Activated T-cell treated with anti-CD3 and anti-CD28 coated beads, Interleukin-2, amount 50 U/mL, for 48 hours (primary cell): ENCODE data around the gene OXSR1.

Experiments used
- DNase-seq, 2 experiments: peaks; one replicate each; pipeline ENCODE4 v3.0.0-alpha.2; 2020

OXSR1 gene

GRCh38 chr3:38164952-38165721 lies at the start of gene OXSR1:
TSS of gene OXSR1 (plus strand) at chr3:38165537. CDS start at chr3:38165877, 340 bp downstream.
- peak; percentile 97 to 98 for DNase-seq

DNA sequence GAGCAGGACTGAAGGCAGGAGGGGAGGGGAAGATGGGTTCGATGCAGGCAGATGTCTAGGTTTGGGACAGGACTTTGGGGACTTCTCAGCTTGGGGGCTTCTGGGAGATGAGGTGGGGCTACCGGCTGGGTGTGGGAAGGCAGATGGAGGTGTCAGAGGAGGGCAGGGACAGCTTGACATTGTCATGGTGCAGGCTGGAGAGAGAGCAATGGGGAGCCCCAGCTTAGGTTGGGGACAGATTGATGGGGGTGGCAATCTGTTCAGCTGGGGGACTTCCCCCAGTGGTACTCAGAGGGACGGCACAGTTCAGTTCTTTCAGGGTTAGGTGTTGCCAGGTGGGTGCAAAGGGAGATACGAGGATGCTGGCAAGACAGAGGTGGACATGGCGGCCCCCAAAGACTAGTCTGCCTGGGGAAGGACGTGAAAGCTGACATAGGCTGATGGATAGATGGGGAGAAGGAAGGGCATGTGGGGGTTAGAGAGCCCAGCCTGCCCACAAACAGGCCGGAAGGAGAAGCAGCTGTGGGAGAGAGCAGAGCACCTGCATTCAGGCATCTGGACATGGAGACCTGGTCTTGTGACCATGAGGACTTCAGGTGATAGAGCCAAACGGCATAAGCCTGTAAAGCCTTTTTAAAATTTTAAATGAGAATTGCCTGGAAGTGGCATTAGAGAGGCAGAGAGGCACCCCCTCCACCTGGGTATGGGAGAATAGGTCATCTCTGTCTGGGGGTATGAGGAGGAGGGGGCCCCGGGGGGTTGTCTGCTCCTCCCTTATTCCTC lies 49.5 kb upstream of the OXSR1 start:
- no peak for DNase-seq

DNA sequence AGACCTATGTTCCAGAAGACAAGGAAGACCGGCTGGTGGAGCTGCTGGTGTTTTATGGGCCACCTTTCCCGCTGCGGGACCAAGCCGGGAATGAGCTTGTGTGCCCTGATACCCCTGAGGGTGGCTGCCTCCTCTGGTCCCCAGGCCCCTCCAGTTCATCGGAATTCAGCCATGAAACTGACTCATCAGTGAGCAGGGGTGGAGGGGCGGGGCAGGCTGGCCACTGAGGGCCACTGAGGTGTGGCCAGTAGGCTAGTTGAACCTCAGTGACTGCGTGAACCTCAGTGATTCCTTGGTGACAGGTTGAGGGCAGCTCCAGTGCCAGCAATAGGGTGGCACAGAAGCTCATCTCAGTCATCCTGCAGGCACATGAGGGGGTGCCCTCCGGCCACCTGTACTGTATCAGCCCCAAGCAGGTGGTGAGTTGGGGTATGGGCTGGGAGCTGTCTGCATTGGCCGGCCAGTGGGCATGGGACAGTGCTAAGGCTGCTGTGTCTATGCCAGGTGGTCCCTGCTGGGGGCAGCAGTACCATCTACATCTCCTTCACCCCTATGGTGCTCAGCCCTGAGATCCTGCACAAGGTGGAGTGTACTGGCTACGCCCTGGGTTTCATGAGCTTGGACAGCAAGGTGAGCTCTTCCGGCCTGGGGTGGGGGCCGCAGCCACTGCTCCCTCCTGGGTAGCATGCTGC lies 48.7 kb upstream of the OXSR1 start:
- no peak for DNase-seq

DNA sequence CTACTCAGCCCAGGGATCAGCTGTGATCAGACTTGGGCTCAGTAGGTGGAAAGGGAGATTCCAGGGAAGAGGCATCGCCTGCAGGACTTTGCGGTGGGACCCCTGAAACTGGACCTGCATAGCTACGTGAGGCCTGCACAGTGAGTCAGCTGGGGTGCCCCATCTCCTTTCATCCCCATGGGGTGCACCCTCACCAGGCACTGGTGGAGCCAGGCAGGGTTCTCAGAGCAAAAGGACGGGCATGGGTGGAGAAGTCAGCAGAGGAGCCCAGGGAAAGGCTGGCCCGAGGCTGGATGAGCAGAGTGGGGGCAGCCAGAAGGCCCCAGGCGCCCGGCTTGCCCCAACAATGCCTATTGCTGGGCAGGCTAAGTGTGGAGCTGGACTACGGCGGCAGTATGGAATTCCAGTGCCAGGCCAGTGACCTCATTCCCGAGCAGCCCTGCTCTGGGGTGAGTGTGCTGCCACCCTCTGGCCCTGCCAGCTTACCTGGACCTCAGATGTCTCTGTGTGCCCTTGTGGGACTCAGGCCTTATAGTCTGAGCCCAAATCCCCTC lies 48.1 kb upstream of the OXSR1 start:
- no peak for DNase-seq

- peak; percentile 77 to 80 for DNase-seq
Measured at GRCh38 chr3:38117748-38118420, 47.5 kb upstream of the OXSR1 start.

DNA sequence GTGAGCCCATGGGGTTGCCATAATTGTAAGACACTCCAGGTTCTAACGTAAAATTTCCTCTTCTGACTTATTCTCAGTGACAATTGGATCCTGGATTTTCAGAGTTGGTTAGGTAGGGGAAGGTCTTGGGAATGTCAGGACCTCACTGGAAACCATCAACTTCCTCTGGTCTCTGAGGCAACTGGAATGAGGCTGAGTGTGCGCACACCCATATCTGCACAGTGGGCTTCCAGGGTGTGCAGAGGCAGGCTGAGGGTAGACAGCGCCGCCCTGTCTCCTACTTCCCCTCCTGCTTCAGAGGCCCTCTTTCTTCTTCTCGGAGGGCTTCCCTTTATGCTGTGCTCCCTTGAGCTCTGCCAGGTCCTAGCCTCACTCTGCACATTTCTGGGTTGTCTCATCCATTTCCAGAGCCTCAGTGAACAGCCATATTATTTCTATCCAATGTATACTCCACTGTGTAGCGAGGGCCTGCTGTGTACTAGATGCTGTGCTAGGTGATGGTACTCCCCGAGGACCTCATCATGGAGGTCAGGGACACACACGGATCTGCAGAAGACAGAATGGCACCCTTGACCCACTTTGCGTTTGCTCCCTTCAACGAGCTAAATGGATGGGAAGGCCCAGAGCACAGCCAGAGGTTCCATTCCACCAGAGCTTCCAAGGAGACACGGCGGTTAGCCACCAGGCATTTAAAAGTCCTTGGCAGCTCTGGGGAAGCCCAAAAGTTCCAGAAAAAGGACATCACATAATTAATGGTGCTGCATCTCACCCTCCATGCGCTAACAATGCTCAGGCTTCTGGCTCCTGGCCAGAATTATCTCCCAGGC lies 46.7 kb upstream of the OXSR1 start:
- no peak for DNase-seq

DNA sequence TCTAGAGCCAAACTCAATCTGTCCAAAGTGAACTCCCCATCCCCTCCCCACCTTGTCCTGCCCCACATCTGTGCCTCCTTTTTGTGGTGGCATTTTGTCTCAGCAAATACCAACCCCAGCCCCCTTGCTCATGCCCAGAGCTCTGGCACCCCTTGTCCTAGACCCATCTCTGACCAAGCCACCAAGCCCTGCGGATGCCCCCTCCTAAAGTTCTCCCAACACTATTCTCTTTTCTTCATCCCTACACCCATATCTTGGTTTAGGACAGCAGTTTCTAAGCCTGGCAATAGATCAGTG lies 46.1 kb upstream of the OXSR1 start:
- no peak for DNase-seq

- DNase-seq: no peak
Measured at GRCh38 chr3:38119821-38120692, 45.3 kb upstream of the OXSR1 start.

- DNase-seq: peak in 1 of 2 experiments; percentile 7
Measured at GRCh38 chr3:38120693-38121450, 44.5 kb upstream of the OXSR1 start.

GRCh38 chr3:38121451-38121831 lies 43.9 kb upstream of the OXSR1 start:
- DNase-seq: no peak

GRCh38 chr3:38121832-38122461 lies 43.4 kb upstream of the OXSR1 start:
- no peak for DNase-seq

DNA sequence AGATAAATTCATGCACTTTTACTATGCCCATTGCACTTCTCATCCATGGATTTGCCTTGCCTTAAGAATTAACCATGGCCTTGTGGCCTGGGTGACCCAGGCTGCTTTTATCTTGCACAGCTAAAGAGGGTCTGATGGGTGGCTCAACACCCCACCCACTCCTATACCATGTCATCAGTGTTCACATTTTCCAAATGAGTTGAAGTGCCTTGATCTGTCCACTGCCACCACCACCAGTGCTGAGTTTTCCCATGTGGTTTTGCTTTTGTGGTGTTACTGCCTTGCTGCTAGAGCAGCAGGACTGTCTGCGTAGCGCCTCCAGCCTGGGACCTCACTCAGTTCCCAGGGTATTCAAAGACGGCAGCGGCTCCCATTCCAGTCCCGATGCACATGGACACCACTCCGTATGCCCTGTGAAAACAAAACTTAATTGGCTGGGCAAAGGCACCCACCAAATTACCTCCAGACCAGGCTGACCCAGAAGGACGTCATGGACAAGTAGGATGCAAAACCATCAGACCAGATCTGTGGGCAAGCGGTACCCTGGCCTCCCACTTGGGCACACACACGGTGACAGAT lies 42.5 kb upstream of the OXSR1 start:
- DNase-seq: peak in 1 of 2 experiments; percentile 16

GRCh38 chr3:38124324-38125122 lies 40.8 kb upstream of the OXSR1 start:
- DNase-seq: no peak

- peak in 1 of 2 experiments; percentile 14 for DNase-seq
Measured at GRCh38 chr3:38125305-38126120, 39.8 kb upstream of the OXSR1 start.

DNA sequence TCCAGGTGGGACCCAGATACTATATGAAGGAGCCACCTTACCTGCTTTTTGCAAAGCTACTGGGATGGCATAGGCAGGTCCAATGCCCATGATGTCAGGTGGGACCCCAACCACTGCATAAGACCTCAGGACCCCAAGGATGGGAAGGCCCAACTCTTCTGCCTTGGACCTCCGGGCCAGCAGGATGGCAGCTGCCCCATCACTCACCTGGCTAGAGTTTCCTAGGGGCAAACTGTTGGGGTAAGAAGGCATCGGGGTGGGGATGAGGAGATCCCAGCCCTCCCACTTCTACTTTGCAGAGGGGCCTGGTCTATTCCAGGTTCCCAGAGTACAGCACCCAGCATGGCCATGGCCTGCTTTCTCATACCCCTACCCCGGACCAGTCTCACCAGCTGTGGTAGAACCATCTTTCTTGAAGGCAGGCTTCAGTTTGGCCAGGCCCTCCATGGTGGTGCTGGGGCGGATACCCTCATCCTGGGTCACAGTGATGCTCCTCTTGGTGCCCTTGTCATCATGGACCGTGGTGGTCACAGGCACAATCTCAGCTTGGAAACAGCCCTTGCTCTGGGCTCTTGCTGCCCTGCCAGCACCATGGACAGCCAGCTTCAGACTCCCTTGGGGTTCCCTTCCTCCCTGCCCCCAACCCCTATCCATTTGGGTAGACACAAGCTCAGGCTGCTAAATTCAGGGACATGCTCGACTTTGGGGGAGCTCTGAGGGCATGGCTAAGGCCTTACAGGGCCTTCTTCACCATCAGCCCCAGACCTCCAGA lies 39.0 kb upstream of the OXSR1 start:
- DNase-seq: no peak

DNA sequence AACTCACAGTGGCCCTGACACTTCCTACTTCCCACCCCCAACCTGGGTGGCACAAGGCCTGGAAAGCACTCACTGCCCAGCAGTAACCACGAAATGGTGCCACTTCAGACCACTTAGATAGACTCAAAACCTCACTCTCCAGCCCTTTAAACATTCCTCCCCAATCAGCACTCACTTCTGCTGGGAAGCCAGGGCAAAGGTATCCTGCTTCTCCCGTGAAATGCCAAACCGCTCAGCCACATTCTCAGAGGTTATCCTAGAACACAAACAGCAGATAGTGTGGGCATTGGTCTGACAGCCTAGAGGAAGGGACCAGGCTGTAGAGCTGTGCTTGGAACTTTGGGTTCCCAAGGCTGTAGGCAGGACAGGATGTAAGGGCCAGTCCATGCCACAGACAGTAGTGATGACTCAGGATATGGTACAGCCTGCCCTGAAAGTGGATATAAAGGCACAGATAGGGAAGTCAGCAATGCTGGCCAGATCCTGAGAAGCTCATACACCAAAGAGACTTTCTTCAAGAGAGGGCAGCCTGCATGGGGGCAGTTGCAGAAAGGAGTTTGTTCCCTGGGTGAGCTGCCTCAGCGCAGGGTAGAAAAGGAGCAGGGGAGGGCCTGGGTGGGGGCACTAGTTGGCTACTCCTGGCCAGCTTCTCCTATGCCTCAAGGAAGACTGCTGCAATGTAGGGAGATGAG lies 37.6 kb upstream of the OXSR1 start:
- DNase-seq: peak; percentile 9 to 14
